ENCODE results near the gene SUDS3. TPM values are rescaled to one million over a fixed set of nuclear protein-coding genes. Genes with fewer than 3 reads are reported as not detected.

The SUDS3 gene
- polyA plus RNA-seq, 1 donor (not counting 4 experiments of a cell fraction or from before 2014, with no cell fraction given) = 32.4 TPM

- no peak for FAIRE-seq
- H3K9ac ChIP-seq (ENCODE audit: control insufficient read depth, extremely low read depth, insufficient read depth, low read length) = peak overlapping the region; percentile 84
Observed at GRCh38 chr12:118373616-118374015, 2.7 kb upstream of the SUDS3 start.

GRCh38 chr12:118374126-118374725, 2.1 kb upstream of the SUDS3 start:
- DNase-seq (ENCODE audit: low read depth, low spot score) (no peak), FAIRE-seq (no peak)
- Histone ChIP-seq H3K4me2 (ENCODE audit: control insufficient read depth, extremely low read depth, insufficient read depth, low read depth, low read length) (peak overlapping the region; percentile 70), H3K4me3 (ENCODE audit: control insufficient read depth in 2 of 3, extremely low read depth in 1 of 3, insufficient read depth in 2 of 3, low read depth in 1 of 3, low read length in 3 of 3) (no peak overlapping the region), H3K27ac (ENCODE audit: control insufficient read depth, insufficient read depth, low read length) (no peak overlapping the region), H2AFZ (ENCODE audit: control insufficient read depth, low read length) (no peak overlapping the region), H3K4me1 (ENCODE audit: control insufficient read depth, extremely low read depth, insufficient read depth, low read length) (peaks cover 33% of the 10 kb centered on the region), H3K9me3 (ENCODE audit: control insufficient read depth, low read depth, low read length) (no peaks in the 10 kb centered on the region), H3K79me2 (ENCODE audit: control insufficient read depth, insufficient read depth, low read length) (peaks cover 62% of the 10 kb centered on the region), H3K36me3 (ENCODE audit: control insufficient read depth in 2 of 2, extremely low read depth in 1 of 2, insufficient read depth in 2 of 2, low read length in 2 of 2) (no peaks in the 10 kb centered on the region), H3K9ac (ENCODE audit: control insufficient read depth, extremely low read depth, insufficient read depth, low read length) (no peak overlapping the region), H3K27me3 (ENCODE audit: control insufficient read depth, extremely low read depth, insufficient read depth, low read length) (no peaks in the 10 kb centered on the region), H4K20me1 (ENCODE audit: control insufficient read depth, extremely low read depth, insufficient read depth, low read length) (peaks cover 3% of the 10 kb centered on the region), H3K9me1 (ENCODE audit: control insufficient read depth, extremely low read depth, insufficient read depth, low read length) (no peaks in the 10 kb centered on the region)
- no peak for TF ChIP-seq EZH2 (IDR thresholded peaks at IDR 0.05; ENCODE audit: low read length)
- TF ChIP-seq CTCF (optimal IDR thresholded peaks at IDR 0.05 in 1 of 3, IDR thresholded peaks at IDR 0.05 in 1 of 3, conservative IDR thresholded peaks at IDR 0.05 in 1 of 3; ENCODE audit: extremely low read depth in 1 of 3, insufficient read depth in 2 of 3, low read length in 3 of 3) = no peak
- dilution Hi-C loops (cut with MboI; ENCODE audit: extremely low pct_ligation_motif_present, low sequenced_read_pairs) = no loop called here

More at GRCh38 chr12:118373616-118374015, 2.7 kb upstream of the SUDS3 start:
- Histone ChIP-seq H3K4me2 (ENCODE audit: control insufficient read depth, extremely low read depth, insufficient read depth, low read depth, low read length) (peak overlapping the region; percentile 70), H3K79me2 (ENCODE audit: control insufficient read depth, insufficient read depth, low read length) (peaks cover 64% of the 10 kb centered on the region), H3K9me1 (ENCODE audit: control insufficient read depth, extremely low read depth, insufficient read depth, low read length) (no peaks in the 10 kb centered on the region), H3K4me1 (ENCODE audit: control insufficient read depth, extremely low read depth, insufficient read depth, low read length) (peaks cover 33% of the 10 kb centered on the region), H3K27ac (ENCODE audit: control insufficient read depth, insufficient read depth, low read length) (peak overlapping the region; percentile 81), H3K4me3 (ENCODE audit: control insufficient read depth in 2 of 3, extremely low read depth in 1 of 3, insufficient read depth in 2 of 3, low read depth in 1 of 3, low read length in 3 of 3) (peak overlapping the region; percentile 55 to 89 (median 86)), H2AFZ (ENCODE audit: control insufficient read depth, low read length) (no peak overlapping the region), H3K27me3 (ENCODE audit: control insufficient read depth, extremely low read depth, insufficient read depth, low read length) (no peaks in the 10 kb centered on the region), H4K20me1 (ENCODE audit: control insufficient read depth, extremely low read depth, insufficient read depth, low read length) (peaks cover 3% of the 10 kb centered on the region), H3K9me3 (ENCODE audit: control insufficient read depth, low read depth, low read length) (no peaks in the 10 kb centered on the region), H3K36me3 (ENCODE audit: control insufficient read depth in 2 of 2, extremely low read depth in 1 of 2, insufficient read depth in 2 of 2, low read length in 2 of 2) (no peaks in the 10 kb centered on the region)
- dilution Hi-C loops (cut with MboI; ENCODE audit: extremely low pct_ligation_motif_present, low sequenced_read_pairs) = no loop called here
- no peak for TF ChIP-seq EZH2 (IDR thresholded peaks at IDR 0.05; ENCODE audit: low read length)
- TF ChIP-seq CTCF (optimal IDR thresholded peaks at IDR 0.05 in 1 of 3, IDR thresholded peaks at IDR 0.05 in 1 of 3, conservative IDR thresholded peaks at IDR 0.05 in 1 of 3; ENCODE audit: extremely low read depth in 1 of 3, insufficient read depth in 2 of 3, low read length in 3 of 3) = no peak
- no peak for DNase-seq (ENCODE audit: low read depth, low spot score)

Data from keratinocyte (primary cell).